GM12801 (cell line): ENCODE measurements around the gene CCDC33.

Source experiments
- TF ChIP-seq, protein P1 (sequence below): IDR thresholded peaks from one replicate; pipeline ENCODE4 v1.5.1; 2011; ENCODE audit warnings: control low read depth; ENCODE audit not compliant: insufficient read length; ENCODE audit errors: extremely low read depth

CCDC33 gene

DNA sequence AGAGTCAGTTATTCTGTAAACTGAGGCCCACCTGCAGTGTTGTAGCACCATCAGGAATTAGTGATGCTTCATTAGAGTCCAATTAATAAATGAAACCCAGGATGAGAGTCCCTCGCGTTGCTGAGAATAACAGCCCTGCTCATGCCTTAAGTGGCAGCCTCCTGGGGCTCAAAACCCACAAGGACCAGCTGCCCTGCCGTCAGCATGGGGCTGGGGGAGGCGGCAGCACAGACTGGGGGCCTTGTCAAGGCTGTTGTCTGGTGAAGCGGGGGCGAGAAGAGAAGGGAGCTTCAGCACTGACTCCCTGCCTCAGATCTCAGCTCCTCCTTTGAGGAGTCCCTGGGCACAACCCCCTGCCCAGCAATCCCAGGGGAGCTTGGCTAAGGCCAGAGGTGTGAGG is 21.0 kb downstream of the CCDC33 start:
- TF ChIP-seq, protein P1, sequence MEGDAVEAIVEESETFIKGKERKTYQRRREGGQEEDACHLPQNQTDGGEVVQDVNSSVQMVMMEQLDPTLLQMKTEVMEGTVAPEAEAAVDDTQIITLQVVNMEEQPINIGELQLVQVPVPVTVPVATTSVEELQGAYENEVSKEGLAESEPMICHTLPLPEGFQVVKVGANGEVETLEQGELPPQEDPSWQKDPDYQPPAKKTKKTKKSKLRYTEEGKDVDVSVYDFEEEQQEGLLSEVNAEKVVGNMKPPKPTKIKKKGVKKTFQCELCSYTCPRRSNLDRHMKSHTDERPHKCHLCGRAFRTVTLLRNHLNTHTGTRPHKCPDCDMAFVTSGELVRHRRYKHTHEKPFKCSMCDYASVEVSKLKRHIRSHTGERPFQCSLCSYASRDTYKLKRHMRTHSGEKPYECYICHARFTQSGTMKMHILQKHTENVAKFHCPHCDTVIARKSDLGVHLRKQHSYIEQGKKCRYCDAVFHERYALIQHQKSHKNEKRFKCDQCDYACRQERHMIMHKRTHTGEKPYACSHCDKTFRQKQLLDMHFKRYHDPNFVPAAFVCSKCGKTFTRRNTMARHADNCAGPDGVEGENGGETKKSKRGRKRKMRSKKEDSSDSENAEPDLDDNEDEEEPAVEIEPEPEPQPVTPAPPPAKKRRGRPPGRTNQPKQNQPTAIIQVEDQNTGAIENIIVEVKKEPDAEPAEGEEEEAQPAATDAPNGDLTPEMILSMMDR: no peak

DNA sequence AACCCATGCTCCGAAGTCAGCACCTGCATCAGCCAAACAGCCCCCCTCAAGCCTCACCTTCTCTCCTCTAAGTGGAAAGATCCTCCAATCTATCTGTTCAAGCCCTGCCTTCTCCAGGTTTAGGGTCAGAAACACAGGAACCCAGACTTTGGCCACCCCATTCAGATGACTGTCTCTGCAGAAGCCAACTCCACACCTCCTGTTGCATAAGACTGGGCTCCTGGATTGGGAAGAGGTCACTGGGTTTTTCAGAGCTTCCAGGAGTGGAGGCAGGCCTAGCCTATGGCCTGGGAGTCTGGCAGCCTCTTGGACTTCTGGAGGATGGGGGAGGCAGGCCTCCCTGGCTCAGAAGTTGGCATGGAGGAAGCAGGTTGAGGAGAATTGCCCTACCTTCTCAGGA is 21.5 kb downstream of the CCDC33 start:
- TF ChIP-seq, protein P1: no peak

DNA sequence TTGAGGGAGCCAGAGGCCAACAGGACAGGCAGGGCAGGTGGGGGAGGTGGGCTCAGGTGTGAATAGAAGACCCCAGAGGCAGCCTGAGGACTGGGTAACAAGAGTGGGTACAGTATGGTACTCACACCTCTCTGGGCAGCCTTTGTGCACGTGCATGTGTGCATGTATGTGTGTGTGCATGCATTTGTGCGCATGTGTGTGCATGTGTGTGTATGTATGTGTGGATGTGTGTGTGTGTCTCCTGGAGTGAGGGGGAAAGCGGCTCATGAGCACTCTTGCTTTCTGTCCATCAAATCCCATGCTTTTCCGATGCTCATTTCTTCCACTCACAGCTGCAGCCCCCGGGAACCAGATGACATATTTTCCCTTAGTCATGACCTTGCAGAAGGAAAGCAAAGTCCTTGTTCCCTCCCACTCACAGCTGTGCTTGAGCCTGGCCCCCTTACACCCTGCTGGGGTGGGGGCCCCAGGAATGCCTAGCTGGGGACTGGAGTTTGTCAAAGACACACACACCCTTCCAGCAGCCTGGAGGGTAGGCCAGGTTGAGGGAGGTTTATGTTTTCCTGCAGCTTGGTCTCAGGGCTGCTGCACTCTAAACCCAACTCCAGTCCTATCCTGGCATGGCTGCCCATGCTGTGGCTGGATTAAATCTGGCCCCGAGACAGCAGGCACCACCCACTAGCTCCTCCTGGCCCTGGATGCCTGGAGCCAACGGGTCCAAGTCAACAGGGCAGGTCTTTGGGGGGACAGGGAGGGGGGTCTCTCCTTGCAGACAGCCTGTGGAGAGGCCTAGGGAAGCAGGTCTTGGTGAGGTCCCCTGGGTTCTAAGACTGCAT is 22.5 kb downstream of the CCDC33 start:
- TF ChIP-seq, protein P1: no peak

- TF ChIP-seq, protein P1: no peak
Measured at GRCh38 chr15:74259292-74259648, 23.1 kb downstream of the CCDC33 start.

DNA sequence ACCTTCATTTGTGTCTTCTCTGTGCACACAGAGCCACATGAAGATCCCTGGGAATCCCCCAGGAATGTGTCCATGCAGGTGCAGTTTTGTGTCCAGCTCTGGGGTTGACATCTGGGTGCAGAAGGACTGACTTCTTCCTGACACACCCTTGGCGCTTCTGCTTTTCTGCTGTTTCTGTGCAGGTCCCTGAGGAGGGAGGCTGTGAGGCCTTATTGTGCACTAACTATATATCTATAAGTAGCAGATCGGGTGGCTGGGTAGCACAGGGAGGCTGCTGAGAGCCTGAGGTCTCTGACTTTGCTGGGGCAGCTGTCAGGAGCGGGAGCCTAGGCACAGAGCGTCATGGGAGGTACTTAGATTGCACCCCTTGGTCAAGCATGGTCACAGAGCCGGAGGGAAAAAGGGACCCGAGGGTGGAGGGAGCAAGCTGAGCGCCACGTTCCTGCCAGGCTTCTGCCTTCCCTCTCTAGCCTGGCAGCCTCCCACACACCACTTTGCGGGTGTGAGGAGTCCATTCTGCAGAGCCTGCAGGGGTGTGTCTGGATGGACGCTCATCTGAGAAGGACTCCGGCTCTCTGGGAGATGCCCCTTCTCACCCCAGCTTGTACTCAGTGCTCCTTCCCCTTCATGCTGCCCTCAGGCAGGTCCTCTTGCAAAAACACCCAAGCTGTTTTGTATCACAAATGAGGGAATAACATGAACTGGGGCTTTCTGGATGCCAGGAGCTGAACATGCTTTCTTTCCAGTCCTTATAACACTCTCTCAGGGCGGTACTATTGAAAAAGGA is 23.9 kb downstream of the CCDC33 start:
- TF ChIP-seq, protein P1: no peak

DNA sequence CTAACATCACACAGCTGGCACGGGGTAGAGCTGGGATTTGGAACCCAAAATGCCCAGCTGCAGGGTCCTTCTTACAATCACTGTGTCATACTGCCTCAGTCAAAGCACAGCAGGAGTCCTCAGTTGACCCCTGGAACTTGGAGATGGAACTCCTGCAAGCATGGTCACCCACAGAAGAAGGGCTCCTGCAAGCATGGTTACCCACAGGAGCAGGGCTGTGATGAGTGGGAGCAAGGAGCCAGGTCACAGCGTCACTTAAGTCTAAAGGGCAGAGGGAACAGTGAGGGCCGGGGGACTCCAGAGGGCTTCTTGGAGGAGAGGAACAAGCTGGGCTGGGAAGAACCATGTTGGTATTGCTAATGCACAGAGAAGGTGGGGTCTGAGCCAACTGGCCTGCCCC is 24.9 kb downstream of the CCDC33 start:
- TF ChIP-seq, protein P1: no peak

DNA sequence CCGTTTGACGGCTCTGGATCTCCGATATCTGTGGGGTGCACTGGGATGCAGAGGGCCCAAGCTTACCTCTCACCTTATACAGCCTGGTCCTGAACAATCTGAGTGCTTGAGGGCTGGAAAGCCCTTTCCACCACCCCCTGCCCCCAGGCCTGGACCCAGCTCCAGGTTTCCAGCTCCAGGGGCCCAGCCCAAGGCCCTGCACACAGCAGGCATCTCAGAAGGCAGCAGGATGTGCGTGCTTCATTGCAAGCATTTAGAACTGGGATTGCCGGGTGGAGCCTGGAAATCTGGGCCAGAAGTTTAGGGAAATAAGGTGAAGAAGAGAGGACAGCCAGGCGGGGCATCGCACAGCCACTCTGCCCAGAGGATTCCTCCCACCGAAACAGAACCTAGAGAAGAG is 25.6 kb downstream of the CCDC33 start:
- TF ChIP-seq, protein P1: no peak
